CD14-positive monocyte (primary cell): ENCODE results near the gene ADGRL3. TPM values are rescaled to one million over a fixed set of nuclear protein-coding genes. Genes with fewer than 3 reads are reported as not detected.

Source experiments
- DNase-seq, 3 donors: peaks; one replicate each; pipeline ENCODE4 v3.0.0-alpha.2; 2011 to 2022
- H2AFZ ChIP-seq: 2 replicates; pipeline ENCODE4 v1.6.0; 2012; ENCODE audit warnings: mild to moderate bottlenecking, low read depth, low read length, inconsistent platforms; ENCODE audit not compliant: insufficient read depth, poor library complexity, severe bottlenecking
- H3K27ac ChIP-seq, 2 donors: 1 replicate in 1 of 2; 2 replicates in 1 of 2; pipeline ENCODE4 v1.5.1; 2012 to 2013; ENCODE audit warnings: low read length in 2 of 2, control low read depth in 1 of 2, inconsistent platforms in 1 of 2, low read depth in 1 of 2, mild to moderate bottlenecking in 1 of 2
- H3K27me3 ChIP-seq, 2 donors: one replicate each; pipeline versions ENCODE4 v1.6.0 to v1.6.1; 2011 to 2013; ENCODE audit warnings: low read length in 2 of 2; ENCODE audit not compliant: control insufficient read depth in 2 of 2, insufficient read depth in 2 of 2
- H3K36me3 ChIP-seq, 2 donors: replicated peaks in 1 of 2; 1 replicate in 1 of 2; 2 replicates in 1 of 2; pipeline versions ENCODE4 v1.5.1 to v1.6.1; 2012 to 2013; ENCODE audit warnings: low read length in 2 of 2, control low read depth in 1 of 2, inconsistent platforms in 1 of 2, mild to moderate bottlenecking in 1 of 2; ENCODE audit not compliant: insufficient read depth in 2 of 2, control insufficient read depth in 1 of 2
- H3K4me1 ChIP-seq, 2 donors: 1 replicate in 1 of 2; 2 replicates in 1 of 2; pipeline versions ENCODE4 v1.5.1 to v1.6.1; 2012 to 2013; ENCODE audit warnings: low read length in 2 of 2, control low read depth in 1 of 2, inconsistent platforms in 1 of 2, mild to moderate bottlenecking in 1 of 2, moderate library complexity in 1 of 2; ENCODE audit not compliant: insufficient read depth in 2 of 2, control insufficient read depth in 1 of 2
- H3K4me2 ChIP-seq: replicated peaks from 2 replicates; pipeline ENCODE3; 2012; ENCODE audit warnings: low read length, moderate library complexity, mild to moderate bottlenecking; ENCODE audit not compliant: poor library complexity, severe bottlenecking; ENCODE audit errors: extremely low read depth
- H3K4me3 ChIP-seq, 3 experiments: fragments of 200-600 bp in 1 of 3; sonication (generic) in 1 of 3; replicated peaks in 1 of 3; 1 replicate in 2 of 3; 2 replicates in 1 of 3; pipeline ENCODE4 v1.5.1; 2011 to 2013; ENCODE audit warnings: low read length in 3 of 3, mild to moderate bottlenecking in 3 of 3, control low read depth in 2 of 3, low read depth in 2 of 3, inconsistent platforms in 1 of 3, moderate library complexity in 1 of 3
- H3K79me2 ChIP-seq: 2 replicates; pipeline ENCODE4 v1.6.0; 2012; ENCODE audit warnings: mild to moderate bottlenecking, control low read depth, inconsistent platforms, low read length, moderate library complexity; ENCODE audit not compliant: insufficient read depth
- H3K9ac ChIP-seq: 2 replicates; pipeline ENCODE4 v1.6.0; 2017; ENCODE audit warnings: low read length, mild to moderate bottlenecking; ENCODE audit not compliant: insufficient read depth, poor library complexity, severe bottlenecking
- H3K9me3 ChIP-seq, 2 donors: replicated peaks in 1 of 2; 1 replicate in 1 of 2; 2 replicates in 1 of 2; pipeline versions ENCODE4 v1.5.1 to v1.6.1; 2012 to 2013; ENCODE audit warnings: low read length in 2 of 2, control low read depth in 1 of 2; ENCODE audit not compliant: control insufficient read depth in 1 of 2, insufficient read depth in 1 of 2
- H4K20me1 ChIP-seq: 2 replicates; pipeline ENCODE4 v1.6.0; 2012; ENCODE audit warnings: mild to moderate bottlenecking, low read length, control low read depth, moderate library complexity; ENCODE audit not compliant: insufficient read depth
- H3K27ac Mint-ChIP-seq, 7 donors: one replicate each; pipeline ENCODE4 v1.8.0; 2020; ENCODE audit warnings: mild to moderate bottlenecking in 7 of 7, mixed read lengths in 7 of 7, moderate library complexity in 6 of 7, inconsistent platforms in 2 of 7
- H3K27me3 Mint-ChIP-seq, 3 donors: one replicate each; pipeline ENCODE4 v1.8.0; 2021 to 2022; ENCODE audit warnings: low read depth in 3 of 3, mild to moderate bottlenecking in 3 of 3, mixed read lengths in 3 of 3, moderate library complexity in 3 of 3, inconsistent platforms in 1 of 3
- H3K36me3 Mint-ChIP-seq, 2 donors: one replicate each; pipeline ENCODE4 v1.8.0; 2020; ENCODE audit warnings: mixed read lengths in 2 of 2, inconsistent platforms in 1 of 2, mild to moderate bottlenecking in 1 of 2
- H3K4me1 Mint-ChIP-seq: one replicate; pipeline ENCODE4 v1.8.0; 2020; ENCODE audit warnings: mild to moderate bottlenecking, mixed read lengths
- H3K4me3 Mint-ChIP-seq, 2 donors: one replicate each; pipeline ENCODE4 v1.8.0; 2020; ENCODE audit warnings: mild to moderate bottlenecking in 2 of 2, mixed read lengths in 2 of 2, moderate library complexity in 1 of 2
- H3K9me3 Mint-ChIP-seq, 7 donors: one replicate each; pipeline ENCODE4 v1.8.0; 2020 to 2022; ENCODE audit warnings: mixed read lengths in 7 of 7, mild to moderate bottlenecking in 6 of 7, moderate library complexity in 6 of 7, inconsistent platforms in 2 of 7
- WGBS: methylation state at CpG from one replicate; pipeline ENCODE4 v1.1.5; 2013; ENCODE audit warnings: missing lambda C conversion rate; ENCODE audit not compliant: insufficient coverage; 5-methylcytosine and 5-hydroxymethylcytosine counted together
- intact Hi-C, 2 donors: fragments of 100-400 bp; cut with micrococcal nuclease; formaldehyde crosslinking; loops; one replicate each; pipeline versions ENCODE4 v1.15.0 to v1.15.1; 2023
- polyA plus RNA-seq, 3 donors: library from polyadenylated mRNA; depleted of rRNA in 1 of 3; unstranded in 2 of 3; stranded (reverse) in 1 of 3; fragments of 300-500 nt in 2 of 3; fragments of >200 nt in 1 of 3; fragmentation: Illumina TruSeq in 2 of 3; gene quantifications; 1 replicate in 2 of 3; 2 replicates in 1 of 3; pipeline ENCODE4 v1.2.3, GENCODE V29; 2012 to 2021
- TF ChIP-seq, protein P1 (sequence below): fragments of 200-600 bp; IDR thresholded peaks from one replicate; pipeline ENCODE4 v1.8.0; 2022; ENCODE audit warnings: antibody characterized with exemption, mild to moderate bottlenecking

The ADGRL3 gene
- polyA plus RNA-seq, 3 donors = not detected

DNA sequence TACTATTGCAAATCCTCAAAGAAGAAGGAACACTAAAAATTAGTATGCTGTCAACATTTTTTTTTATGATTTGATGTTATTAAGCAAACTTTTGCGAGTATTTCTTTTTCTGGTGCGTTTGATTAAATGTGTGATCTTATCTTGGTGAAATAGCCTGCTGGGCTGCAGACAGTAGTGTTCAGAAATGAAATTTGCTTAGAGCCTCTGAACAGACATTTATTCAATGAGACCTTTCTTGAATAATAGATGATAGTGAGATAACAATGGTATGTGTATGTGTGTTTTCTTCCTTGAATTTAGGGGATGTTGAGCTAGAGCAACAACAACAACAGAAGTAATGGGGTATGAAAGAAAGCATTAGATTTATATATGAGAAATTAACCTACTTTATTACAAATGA lies 12.7 kb downstream of the ADGRL3 start:
- Mint-ChIP-seq H3K27me3 (peaks cover 0 to 6% (median under 1%) of the 10 kb centered on the region in 3 donors), H3K27ac (no peak overlapping the region), H3K36me3 (no peaks in the 10 kb centered on the region), H3K4me1 (no peaks in the 10 kb centered on the region), H3K9me3 (peaks cover 0 to 4% (median 0%) of the 10 kb centered on the region in 7 donors), H3K4me3 (no peak overlapping the region)
- no peak for DNase-seq
- Histone ChIP-seq H3K9me3 (no peaks in the 10 kb centered on the region), H3K27me3 (no peaks in the 10 kb centered on the region), H3K36me3 (no peaks in the 10 kb centered on the region), H2AFZ (no peak overlapping the region), H3K27ac (no peak overlapping the region), H3K9ac (no peak overlapping the region), H3K4me3 (no peak overlapping the region), H3K4me2 (no peak overlapping the region), H3K79me2 (no peaks in the 10 kb centered on the region), H4K20me1 (no peaks in the 10 kb centered on the region), H3K4me1 (no peaks in the 10 kb centered on the region)
- intact Hi-C loops = no loop called here
- TF ChIP-seq, protein P1, sequence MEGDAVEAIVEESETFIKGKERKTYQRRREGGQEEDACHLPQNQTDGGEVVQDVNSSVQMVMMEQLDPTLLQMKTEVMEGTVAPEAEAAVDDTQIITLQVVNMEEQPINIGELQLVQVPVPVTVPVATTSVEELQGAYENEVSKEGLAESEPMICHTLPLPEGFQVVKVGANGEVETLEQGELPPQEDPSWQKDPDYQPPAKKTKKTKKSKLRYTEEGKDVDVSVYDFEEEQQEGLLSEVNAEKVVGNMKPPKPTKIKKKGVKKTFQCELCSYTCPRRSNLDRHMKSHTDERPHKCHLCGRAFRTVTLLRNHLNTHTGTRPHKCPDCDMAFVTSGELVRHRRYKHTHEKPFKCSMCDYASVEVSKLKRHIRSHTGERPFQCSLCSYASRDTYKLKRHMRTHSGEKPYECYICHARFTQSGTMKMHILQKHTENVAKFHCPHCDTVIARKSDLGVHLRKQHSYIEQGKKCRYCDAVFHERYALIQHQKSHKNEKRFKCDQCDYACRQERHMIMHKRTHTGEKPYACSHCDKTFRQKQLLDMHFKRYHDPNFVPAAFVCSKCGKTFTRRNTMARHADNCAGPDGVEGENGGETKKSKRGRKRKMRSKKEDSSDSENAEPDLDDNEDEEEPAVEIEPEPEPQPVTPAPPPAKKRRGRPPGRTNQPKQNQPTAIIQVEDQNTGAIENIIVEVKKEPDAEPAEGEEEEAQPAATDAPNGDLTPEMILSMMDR = no peak
- WGBS = no CpG with 5 or more reads among the region's 2 CpGs

DNA sequence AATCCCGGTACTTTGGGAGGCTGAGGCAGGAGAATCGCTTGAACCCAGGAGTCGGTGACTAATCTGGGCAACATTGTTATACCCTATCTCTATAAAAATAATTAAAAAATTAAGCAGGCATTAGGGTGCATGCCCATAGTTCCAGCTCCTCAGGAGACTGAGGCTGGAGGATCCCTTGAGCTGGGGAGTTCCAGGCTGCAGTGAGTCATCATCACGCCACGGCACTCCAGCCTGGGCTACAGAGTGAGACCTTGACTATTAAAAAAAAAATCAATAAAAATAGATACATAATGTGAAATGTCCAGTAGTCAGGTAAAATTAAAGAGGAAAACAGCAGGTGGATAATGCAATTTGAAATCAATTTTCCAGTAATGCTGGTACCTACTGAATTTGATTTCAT lies 14.6 kb downstream of the ADGRL3 start:
- WGBS = no CpG with 5 or more reads among the region's 5 CpGs
- no peaks in the 10 kb centered on the region for H3K27me3 ChIP-seq
- peaks cover 1 to 8% (median 1%) of the 10 kb centered on the region in 3 donors for H3K27me3 Mint-ChIP-seq
- H2AFZ ChIP-seq = no peak overlapping the region
- H3K4me3 ChIP-seq = no peak overlapping the region
- H3K9me3 ChIP-seq = no peaks in the 10 kb centered on the region
- H4K20me1 ChIP-seq = no peaks in the 10 kb centered on the region
- no peaks in the 10 kb centered on the region for H3K36me3 ChIP-seq
- no peak overlapping the region for H3K27ac ChIP-seq
- H3K27ac Mint-ChIP-seq = no peak overlapping the region
- H3K79me2 ChIP-seq = no peaks in the 10 kb centered on the region
- DNase-seq = no peak
- TF ChIP-seq, protein P1 = no peak
- no peaks in the 10 kb centered on the region for H3K4me1 Mint-ChIP-seq
- H3K4me1 ChIP-seq = no peaks in the 10 kb centered on the region
- no peak overlapping the region for H3K4me3 Mint-ChIP-seq
- H3K4me2 ChIP-seq = no peak overlapping the region
- H3K9ac ChIP-seq = no peak overlapping the region
- peaks cover 0 to 4% (median 2%) of the 10 kb centered on the region in 7 donors for H3K9me3 Mint-ChIP-seq
- intact Hi-C loops = no loop called here
- H3K36me3 Mint-ChIP-seq = no peaks in the 10 kb centered on the region
